ENCODE results near the gene CIAO2B. TPM values are rescaled to one million over a fixed set of nuclear protein-coding genes. Genes with fewer than 3 reads are reported as not detected.

Gene CIAO2B
- total RNA-seq, 2 experiments from 2014 or later = 150 to 162 TPM

DNA sequence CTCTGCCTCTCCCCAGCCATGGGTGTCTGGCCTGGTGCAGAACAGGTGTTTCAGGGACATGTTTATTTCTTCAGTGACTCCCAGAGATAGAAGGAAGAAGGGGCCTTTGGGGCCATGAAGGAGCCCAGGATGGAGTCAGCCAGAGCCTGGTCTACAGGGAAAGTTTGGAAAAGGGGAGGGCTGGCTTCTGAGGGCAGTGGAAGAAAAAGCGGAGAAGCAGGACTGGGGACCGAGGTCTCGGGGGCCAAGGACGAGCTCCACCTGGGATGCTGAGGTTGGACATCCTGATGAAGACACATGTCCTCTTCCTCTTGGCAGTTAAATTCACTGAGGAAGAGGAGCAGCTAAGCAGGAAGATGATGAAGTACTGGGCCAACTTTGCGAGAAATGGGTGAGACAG lies 8.8 kb upstream of the CIAO2B start:
- TF ChIP-seq, protein P1, sequence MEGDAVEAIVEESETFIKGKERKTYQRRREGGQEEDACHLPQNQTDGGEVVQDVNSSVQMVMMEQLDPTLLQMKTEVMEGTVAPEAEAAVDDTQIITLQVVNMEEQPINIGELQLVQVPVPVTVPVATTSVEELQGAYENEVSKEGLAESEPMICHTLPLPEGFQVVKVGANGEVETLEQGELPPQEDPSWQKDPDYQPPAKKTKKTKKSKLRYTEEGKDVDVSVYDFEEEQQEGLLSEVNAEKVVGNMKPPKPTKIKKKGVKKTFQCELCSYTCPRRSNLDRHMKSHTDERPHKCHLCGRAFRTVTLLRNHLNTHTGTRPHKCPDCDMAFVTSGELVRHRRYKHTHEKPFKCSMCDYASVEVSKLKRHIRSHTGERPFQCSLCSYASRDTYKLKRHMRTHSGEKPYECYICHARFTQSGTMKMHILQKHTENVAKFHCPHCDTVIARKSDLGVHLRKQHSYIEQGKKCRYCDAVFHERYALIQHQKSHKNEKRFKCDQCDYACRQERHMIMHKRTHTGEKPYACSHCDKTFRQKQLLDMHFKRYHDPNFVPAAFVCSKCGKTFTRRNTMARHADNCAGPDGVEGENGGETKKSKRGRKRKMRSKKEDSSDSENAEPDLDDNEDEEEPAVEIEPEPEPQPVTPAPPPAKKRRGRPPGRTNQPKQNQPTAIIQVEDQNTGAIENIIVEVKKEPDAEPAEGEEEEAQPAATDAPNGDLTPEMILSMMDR (IDR thresholded peaks at IDR 0.05) = no peak
- Mint-ChIP-seq H3K9me3 (no peaks in the 10 kb centered on the region), H3K4me3 (no peak overlapping the region), H3K27me3 (peaks cover under 1% of the 10 kb centered on the region), H3K4me1 (ENCODE audit: low read depth) (peaks cover 10% of the 10 kb centered on the region), H3K27ac (no peak overlapping the region), H3K36me3 (ENCODE audit: low read depth) (peaks cover 16% of the 10 kb centered on the region)
- no peak for ATAC-seq
- intact Hi-C loops (cut with micrococcal nuclease) = no loop called here
- DNase-seq = no peak
- ChIA-PET CTCF (interaction anchor here (0.9 to 2.2 kb wide), 5 partner anchors 13 to 212 kb away, joined by 3 to 8 read pairs (median 5); partner anchors contain the start of gene CES3), POLR2A (interaction anchor here (1.5 kb wide), 1 partner anchor 208 kb away, joined by 4 read pairs; the partner anchor contains the start of gene B3GNT9)

DNA sequence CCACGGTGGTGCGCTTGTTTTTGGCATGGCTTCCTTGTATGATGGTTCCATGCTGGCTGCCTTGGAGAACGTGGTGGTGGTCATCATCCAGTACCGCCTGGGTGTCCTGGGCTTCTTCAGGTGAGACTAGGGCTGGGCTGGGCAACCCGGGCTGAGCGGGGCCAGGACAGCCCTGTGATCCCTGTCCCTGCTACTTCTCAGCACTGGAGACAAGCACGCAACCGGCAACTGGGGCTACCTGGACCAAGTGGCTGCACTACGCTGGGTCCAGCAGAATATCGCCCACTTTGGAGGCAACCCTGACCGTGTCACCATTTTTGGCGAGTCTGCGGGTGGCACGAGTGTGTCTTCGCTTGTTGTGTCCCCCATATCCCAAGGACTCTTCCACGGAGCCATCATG lies 6.0 kb upstream of the CIAO2B start:
- no peak for ATAC-seq
- no peaks in the 10 kb centered on the region for H3K27me3 Mint-ChIP-seq
- no peak overlapping the region for H3K27ac Mint-ChIP-seq
- POLR2A ChIA-PET = no interaction called here
- no peaks in the 10 kb centered on the region for H3K9me3 Mint-ChIP-seq
- peaks cover 30% of the 10 kb centered on the region for H3K36me3 Mint-ChIP-seq (ENCODE audit: low read depth)
- H3K4me3 Mint-ChIP-seq = no peak overlapping the region
- no peak for DNase-seq
- TF ChIP-seq, protein P1 (IDR thresholded peaks at IDR 0.05) = no peak
- H3K4me1 Mint-ChIP-seq (ENCODE audit: low read depth) = peaks cover 23% of the 10 kb centered on the region
- intact Hi-C loops (cut with micrococcal nuclease) = no loop called here
- CTCF ChIA-PET = interaction anchor here (0.8 to 1.7 kb wide), 2 partner anchors 14 to 245 kb away, joined by 3 read pairs; no protein-coding TSS in a partner anchor

GRCh38 chr16:66939366-66939765 lies 5.2 kb upstream of the CIAO2B start:
- Mint-ChIP-seq H3K4me1 (ENCODE audit: low read depth) (peaks cover 26% of the 10 kb centered on the region), H3K27ac (no peak overlapping the region), H3K36me3 (ENCODE audit: low read depth) (peaks cover 35% of the 10 kb centered on the region), H3K4me3 (no peak overlapping the region), H3K9me3 (no peaks in the 10 kb centered on the region), H3K27me3 (no peaks in the 10 kb centered on the region)
- TF ChIP-seq, protein P1 (IDR thresholded peaks at IDR 0.05) = no peak
- intact Hi-C loops (cut with micrococcal nuclease) = no loop called here
- ChIA-PET CTCF (interaction anchor here (1.7 kb wide), 1 partner anchor 13 kb away, joined by 3 read pairs; no protein-coding TSS in a partner anchor), POLR2A (no interaction called here)
- ATAC-seq (no peak), DNase-seq (no peak)

GRCh38 chr16:66937725-66938337 lies 3.6 kb upstream of the CIAO2B start:
- CTCF ChIA-PET = interaction anchor here (1.5 to 1.9 kb wide), 2 partner anchors 9 to 10 kb away, joined by 4 to 6 read pairs; no protein-coding TSS in a partner anchor
- intact Hi-C loops (cut with micrococcal nuclease) = no loop called here

More at GRCh38 chr16:66937725-66938337, 3.6 kb upstream of the CIAO2B start:
- POLR2A ChIA-PET = interaction anchor here (0.6 kb wide), 1 partner anchor 355 kb away, joined by 3 read pairs; no protein-coding TSS in a partner anchor
- Mint-ChIP-seq H3K36me3 (ENCODE audit: low read depth) (peaks cover 46% of the 10 kb centered on the region), H3K27me3 (no peaks in the 10 kb centered on the region), H3K9me3 (no peaks in the 10 kb centered on the region), H3K27ac (peak overlapping the region; percentile 14), H3K4me3 (no peak overlapping the region), H3K4me1 (ENCODE audit: low read depth) (peaks cover 36% of the 10 kb centered on the region)
- TF ChIP-seq, protein P1 (IDR thresholded peaks at IDR 0.05) = no peak
- ATAC-seq = no peak
- DNase-seq = no peak

All from activated CD8-positive, alpha-beta T cell treated with anti-CD3 and anti-CD28 coated beads for 36 hours (primary cell).